ENCODE measurements around the gene CD48. TPM values are rescaled to one million over a fixed set of nuclear protein-coding genes. Genes with fewer than 3 reads are reported as not detected.

Gene CD48
- total and polyA plus RNA-seq, 2 of the 4 experiments (the other 2 are of a cell fraction) = not detected

GRCh38 chr1:160708118-160708517 is 3.5 kb downstream of the CD48 start:
- H4K5ac ChIP-seq (ENCODE audit: low read depth, low read length) = no peak overlapping the region
- intact Hi-C loops (cut with micrococcal nuclease) (no loop called here), dilution Hi-C loops (cut with HindIII; ENCODE audit: low sequenced_read_pairs, unreplicated experiment) (no loop called here), in situ Hi-C loops (cut with MboI; ENCODE audit: low sequenced_read_pairs) (no loop called here)
- no peaks in the 10 kb centered on the region for H4K20me1 ChIP-seq (ENCODE audit: insufficient read depth, low read length)
- no peaks in the 10 kb centered on the region for H3K9me1 ChIP-seq (ENCODE audit: insufficient read depth, low read length)
- no peaks in the 10 kb centered on the region for H3K79me1 ChIP-seq (ENCODE audit: low read depth in 1 of 2, low read length in 2 of 2)
- H2AK5ac ChIP-seq (ENCODE audit: low read depth, low read length) = no peak overlapping the region
- no peaks in the 10 kb centered on the region for H3K4me1 ChIP-seq (ENCODE audit: control insufficient read depth, insufficient read depth, low read length)
- no peak overlapping the region for H2AFZ ChIP-seq (replicated peaks; ENCODE audit: low read length, poor library complexity)
- BruUV-seq (replicated peaks) = no TSS peak
- no peak overlapping the region for H2BK5ac ChIP-seq (ENCODE audit: low read depth, low read length, poor library complexity, severe bottlenecking)
- POLR2A ChIA-PET (ENCODE audit: unreplicated experiment) = no interaction called here
- no peak overlapping the region for H3K4me3 ChIP-seq (ENCODE audit: insufficient read depth, low read depth, low read length)
- no peak overlapping the region for H3K56ac ChIP-seq (ENCODE audit: extremely low read depth, insufficient read depth, low read length)
- H4K91ac ChIP-seq (ENCODE audit: insufficient read depth, low read depth, low read length) = no peak overlapping the region
- H3K23ac ChIP-seq (ENCODE audit: low read depth, low read length) = no peak overlapping the region
- H3K4me2 ChIP-seq (ENCODE audit: low read depth, low read length) = no peak overlapping the region
- no peak overlapping the region for H2BK15ac ChIP-seq (ENCODE audit: low read depth, low read length)
- no peak overlapping the region for H3K14ac ChIP-seq (replicated peaks; ENCODE audit: low read depth, low read length)
- H3K9me3 ChIP-seq (ENCODE audit: control insufficient read depth, insufficient read depth, low read length) = no peaks in the 10 kb centered on the region
- no peak overlapping the region for H2BK120ac ChIP-seq (ENCODE audit: low read depth, low read length)
- H3K4ac ChIP-seq (ENCODE audit: low read depth, low read length) = no peak overlapping the region
- DNase-seq (no peak), ATAC-seq (ENCODE audit: low read depth) (no peak)
- H2BK20ac ChIP-seq (ENCODE audit: low read depth, low read length) = no peak overlapping the region
- no peak overlapping the region for H3K27ac ChIP-seq (ENCODE audit: insufficient read depth, low read length)
- TF ChIP-seq MAZ (IDR thresholded peaks at IDR 0.05; ENCODE audit: borderline replicate concordance, low read depth, low read length) = no peak
- no peak for TF ChIP-seq MAFK (IDR thresholded peaks at IDR 0.05; ENCODE audit: low read depth, low read length)
- no peak for TF ChIP-seq CTCF (conservative IDR thresholded peaks at IDR 0.05; ENCODE audit: low read depth, low read length)
- no peak for TF ChIP-seq FOS (IDR thresholded peaks at IDR 0.05; ENCODE audit: low read depth, low read length)
- no peak for TF ChIP-seq CEBPB (IDR thresholded peaks at IDR 0.05; ENCODE audit: low read depth, low read length)
- TF ChIP-seq POLR2A (IDR thresholded peaks at IDR 0.05; ENCODE audit: low read depth, low read length) = no peak
- no peak for TF ChIP-seq RAD21 (IDR thresholded peaks at IDR 0.05; ENCODE audit: low read length)
- no peak for TF ChIP-seq SMC3 (IDR thresholded peaks at IDR 0.05; ENCODE audit: low read depth, low read length)
- TF ChIP-seq ELK1 (IDR thresholded peaks at IDR 0.05; ENCODE audit: borderline replicate concordance, low read depth, low read length) = no peak
- TF ChIP-seq MXI1 (IDR thresholded peaks at IDR 0.05; ENCODE audit: borderline replicate concordance, low read depth, low read length) = no peak
- TF ChIP-seq RCOR1 (IDR thresholded peaks at IDR 0.05; ENCODE audit: insufficient replicate concordance, low read length) = no peak
- TF ChIP-seq BHLHE40 (IDR thresholded peaks at IDR 0.05; ENCODE audit: low read depth, low read length) = no peak
- no peak overlapping the region for H2AK9ac ChIP-seq (replicated peaks; ENCODE audit: low read depth, low read length, poor library complexity)
- CTCF ChIA-PET = no interaction called here
- no peaks in the 10 kb centered on the region for H3K27me3 ChIP-seq (ENCODE audit: control insufficient read depth, insufficient read depth, low read length)
- H3K18ac ChIP-seq (ENCODE audit: low read depth, low read length) = no peak overlapping the region
- 83% methylated on average over 1 of the region's 4 CpGs; no CpG with 5 or more reads in 1 of the 2 experiments for WGBS, 2 experiments (ENCODE audit: extremely low coverage in 2 of 2, insufficient read length in 1 of 2)
- no peaks in the 10 kb centered on the region for H3K36me3 ChIP-seq (ENCODE audit: control insufficient read depth, insufficient read depth, low read length)
- H3K9ac ChIP-seq (ENCODE audit: low read depth, low read length) = no peak overlapping the region
- no peak overlapping the region for H4K8ac ChIP-seq (ENCODE audit: low read depth in 2 of 2, low read length in 2 of 2)
